HCT116 (cell line): ENCODE results near the gene ZNF580.

Experiments
- CTCF ChIP-seq, 3 experiments: fragments of 200-600 bp in 1 of 3; sonication (generic) in 1 of 3; IDR thresholded peaks in 2 of 3; conservative IDR thresholded peaks in 1 of 3; 2 replicates each; pipeline ENCODE4 v1.5.1; 2012 to 2017; ENCODE audit warnings: low read depth in 2 of 3, low read length in 2 of 3, antibody characterized with exemption in 1 of 3, borderline replicate concordance in 1 of 3, control low read depth in 1 of 3, mild to moderate bottlenecking in 1 of 3, mixed read lengths in 1 of 3, mixed run types in 1 of 3, moderate library complexity in 1 of 3; ENCODE audit not compliant: insufficient read depth in 1 of 3
- EZH2 ChIP-seq: fragments of 200-600 bp; sonication (generic); IDR thresholded peaks from 2 replicates; pipeline ENCODE4 v1.6.1; 2017; ENCODE audit warnings: antibody characterized with exemption, mixed run types
- EZH2phosphoT487 ChIP-seq: fragments of 200-600 bp; IDR thresholded peaks from 2 replicates; pipeline ENCODE4 v1.6.1; 2018; ENCODE audit warnings: antibody characterized with exemption, borderline replicate concordance
- JUND ChIP-seq: IDR thresholded peaks from 2 replicates; pipeline ENCODE4 v1.6.1; 2012
- MAX ChIP-seq: IDR thresholded peaks from 2 replicates; pipeline ENCODE4 v1.6.1; 2012
- POLR2A ChIP-seq: IDR thresholded peaks from 2 replicates; pipeline ENCODE4 v1.7.0; 2011; ENCODE audit warnings: borderline replicate concordance; ENCODE audit not compliant: insufficient read depth, insufficient read length; ENCODE audit errors: extremely low read depth
- POLR2AphosphoS5 ChIP-seq: IDR thresholded peaks from 2 replicates; pipeline ENCODE4 v1.6.1; 2011; ENCODE audit warnings: mild to moderate bottlenecking, low read depth, low read length, moderate library complexity
- REST ChIP-seq: IDR thresholded peaks from 2 replicates; pipeline ENCODE4 v1.6.1; 2012; ENCODE audit warnings: low read depth
- SP1 ChIP-seq: IDR thresholded peaks from 2 replicates; pipeline ENCODE4 v1.6.1; 2012; ENCODE audit warnings: low read depth
- SRF ChIP-seq: IDR thresholded peaks from 2 replicates; pipeline ENCODE4 v1.6.1; 2012; ENCODE audit warnings: low read depth
- YY1 ChIP-seq: IDR thresholded peaks from 2 replicates; pipeline ENCODE4 v1.6.1; 2011; ENCODE audit warnings: low read length, low read depth, moderate library complexity, mild to moderate bottlenecking; ENCODE audit not compliant: insufficient replicate concordance; ENCODE audit errors: extremely low read depth

GRCh38 chr19:55594996-55595545 lies 45.7 kb upstream of the ZNF580 start:
- no peak for TF ChIP-seq EZH2phosphoT487
- TF ChIP-seq POLR2A, result no peak
- TF ChIP-seq JUND, result no peak
- no peak for TF ChIP-seq EZH2
- no peak for TF ChIP-seq YY1
- TF ChIP-seq CTCF (IDR thresholded peaks at IDR 0.05 in 2 of 3, conservative IDR thresholded peaks at IDR 0.05 in 1 of 3; ENCODE audit: borderline replicate concordance in 1 of 3, insufficient read depth in 1 of 3, low read depth in 2 of 3, low read length in 2 of 3), result no peak
- TF ChIP-seq MAX, result no peak
- TF ChIP-seq SRF, result no peak
- no peak for TF ChIP-seq REST
- no peak for TF ChIP-seq POLR2AphosphoS5
- TF ChIP-seq SP1, result no peak
